PC-3 (cell line): ENCODE measurements around the gene ANK2.

Experiments
- EZH2 ChIP-seq: fragments of 300-600 bp; sonication (generic); IDR thresholded peaks from one replicate; pipeline ENCODE4 v1.6.1; 2017; ENCODE audit warnings: antibody characterized with exemption, mild to moderate bottlenecking, low read length; ENCODE audit not compliant: unreplicated experiment
- TF ChIP-seq, protein P1 (sequence below): fragments of 300-600 bp; sonication (generic); conservative IDR thresholded peaks from 2 replicates; pipeline ENCODE4 v1.5.1; 2017; ENCODE audit warnings: antibody characterized with exemption, low read depth, mild to moderate bottlenecking, low read length

DNA sequence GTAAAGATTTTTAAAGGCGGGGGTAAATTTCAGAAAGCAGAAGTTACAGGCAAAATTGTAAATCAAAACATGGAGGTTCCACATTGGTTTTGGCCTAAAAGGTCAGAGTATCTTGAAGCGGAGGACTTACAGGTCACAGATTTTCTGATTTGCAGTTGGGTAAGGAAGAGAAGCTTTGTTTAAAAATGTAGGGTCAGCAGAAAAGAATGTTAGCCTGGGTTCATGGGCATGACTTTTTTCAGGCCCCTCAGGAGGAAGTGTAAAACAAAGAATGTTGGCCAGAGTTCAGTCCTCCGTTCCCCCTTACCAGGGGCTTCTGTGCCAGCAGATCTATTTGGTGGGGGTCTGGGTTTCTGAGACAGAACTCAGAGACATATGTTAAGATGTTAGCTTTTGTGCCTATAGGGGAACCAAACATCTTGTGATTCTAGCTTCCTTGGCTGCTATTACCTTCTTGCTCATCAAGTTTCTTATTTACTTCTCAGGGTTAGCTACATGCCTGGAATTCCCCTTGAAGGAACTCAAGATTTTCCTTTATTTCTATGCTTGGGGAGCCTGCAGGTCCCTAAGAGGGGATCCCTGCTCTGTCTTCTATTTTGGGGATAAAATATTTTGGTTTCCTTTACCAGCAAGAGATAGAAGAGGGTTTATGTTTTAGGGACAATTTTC, 160.3 kb downstream of the ANK2 start:
- no peak for TF ChIP-seq EZH2
- TF ChIP-seq, protein P1, sequence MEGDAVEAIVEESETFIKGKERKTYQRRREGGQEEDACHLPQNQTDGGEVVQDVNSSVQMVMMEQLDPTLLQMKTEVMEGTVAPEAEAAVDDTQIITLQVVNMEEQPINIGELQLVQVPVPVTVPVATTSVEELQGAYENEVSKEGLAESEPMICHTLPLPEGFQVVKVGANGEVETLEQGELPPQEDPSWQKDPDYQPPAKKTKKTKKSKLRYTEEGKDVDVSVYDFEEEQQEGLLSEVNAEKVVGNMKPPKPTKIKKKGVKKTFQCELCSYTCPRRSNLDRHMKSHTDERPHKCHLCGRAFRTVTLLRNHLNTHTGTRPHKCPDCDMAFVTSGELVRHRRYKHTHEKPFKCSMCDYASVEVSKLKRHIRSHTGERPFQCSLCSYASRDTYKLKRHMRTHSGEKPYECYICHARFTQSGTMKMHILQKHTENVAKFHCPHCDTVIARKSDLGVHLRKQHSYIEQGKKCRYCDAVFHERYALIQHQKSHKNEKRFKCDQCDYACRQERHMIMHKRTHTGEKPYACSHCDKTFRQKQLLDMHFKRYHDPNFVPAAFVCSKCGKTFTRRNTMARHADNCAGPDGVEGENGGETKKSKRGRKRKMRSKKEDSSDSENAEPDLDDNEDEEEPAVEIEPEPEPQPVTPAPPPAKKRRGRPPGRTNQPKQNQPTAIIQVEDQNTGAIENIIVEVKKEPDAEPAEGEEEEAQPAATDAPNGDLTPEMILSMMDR: no peak
